ENCODE measurements around the gene CIRBP.

DNA sequence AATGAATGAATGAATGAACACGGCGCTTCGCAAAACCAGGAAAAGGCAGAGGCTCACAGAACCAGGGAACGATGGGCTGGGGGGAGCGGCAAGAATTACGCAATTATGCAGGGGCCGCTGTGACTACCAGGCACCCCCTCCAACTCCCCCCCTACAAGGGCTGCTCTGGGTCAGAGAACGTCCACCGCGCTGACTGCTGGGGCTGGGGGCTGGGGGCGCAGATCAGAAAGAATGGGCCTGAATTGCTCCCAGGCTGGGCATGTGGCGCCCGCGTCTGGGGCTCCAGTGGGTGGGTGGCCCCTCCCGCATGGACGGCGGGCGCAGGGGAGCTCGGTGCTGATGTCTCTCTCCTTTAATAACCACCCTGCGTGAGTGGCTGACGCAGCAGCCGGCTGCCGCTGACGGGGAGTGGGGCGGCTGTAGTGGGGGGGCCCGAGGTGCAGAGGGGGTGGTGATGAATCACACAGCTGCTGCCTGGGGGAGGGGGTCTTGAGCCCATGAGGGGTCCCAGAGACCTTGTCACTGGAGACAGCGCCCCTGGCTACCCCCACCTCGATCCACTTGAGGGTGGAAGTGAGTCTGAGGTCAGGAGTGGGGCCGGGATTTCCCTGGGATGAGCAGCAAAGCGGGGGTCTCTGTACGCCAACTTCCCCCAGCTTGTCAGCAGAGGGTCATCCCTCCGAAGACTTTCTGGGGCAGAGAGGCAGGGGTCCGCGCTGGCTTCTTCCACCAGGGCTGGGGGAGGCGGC is 1.5 kb upstream of the CIRBP start:
- TF ChIP-seq, protein P1, sequence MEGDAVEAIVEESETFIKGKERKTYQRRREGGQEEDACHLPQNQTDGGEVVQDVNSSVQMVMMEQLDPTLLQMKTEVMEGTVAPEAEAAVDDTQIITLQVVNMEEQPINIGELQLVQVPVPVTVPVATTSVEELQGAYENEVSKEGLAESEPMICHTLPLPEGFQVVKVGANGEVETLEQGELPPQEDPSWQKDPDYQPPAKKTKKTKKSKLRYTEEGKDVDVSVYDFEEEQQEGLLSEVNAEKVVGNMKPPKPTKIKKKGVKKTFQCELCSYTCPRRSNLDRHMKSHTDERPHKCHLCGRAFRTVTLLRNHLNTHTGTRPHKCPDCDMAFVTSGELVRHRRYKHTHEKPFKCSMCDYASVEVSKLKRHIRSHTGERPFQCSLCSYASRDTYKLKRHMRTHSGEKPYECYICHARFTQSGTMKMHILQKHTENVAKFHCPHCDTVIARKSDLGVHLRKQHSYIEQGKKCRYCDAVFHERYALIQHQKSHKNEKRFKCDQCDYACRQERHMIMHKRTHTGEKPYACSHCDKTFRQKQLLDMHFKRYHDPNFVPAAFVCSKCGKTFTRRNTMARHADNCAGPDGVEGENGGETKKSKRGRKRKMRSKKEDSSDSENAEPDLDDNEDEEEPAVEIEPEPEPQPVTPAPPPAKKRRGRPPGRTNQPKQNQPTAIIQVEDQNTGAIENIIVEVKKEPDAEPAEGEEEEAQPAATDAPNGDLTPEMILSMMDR (IDR thresholded peaks at IDR 0.05; ENCODE audit: insufficient read depth, low read depth, low read length) = no peak
- TF ChIP-seq EZH2 (IDR thresholded peaks at IDR 0.05; ENCODE audit: insufficient read depth, low read length) = no peak

Data from astrocyte (in vitro differentiated cells and primary cell).